ENCODE data around the gene RARRES2.
A peak's percentile ranks its signal among the peaks of the same experiment; 100 is the strongest.

Gene RARRES2

GRCh38 chr7:150361402-150361801 is 20.0 kb upstream of the RARRES2 start:
- DNase-seq (ENCODE audit: low spot score): no peak

- DNase-seq (ENCODE audit: low spot score): no peak
These were observed 19.1 kb upstream of the RARRES2 start for GRCh38 chr7:150360363-150361058.

GRCh38 chr7:150359622-150360362 is 18.4 kb upstream of the RARRES2 start:
- DNase-seq (ENCODE audit: low spot score): no peak

- DNase-seq (ENCODE audit: low spot score): no peak
These were observed 17.7 kb upstream of the RARRES2 start for GRCh38 chr7:150358988-150359621.

GRCh38 chr7:150358433-150358832 is 17.0 kb upstream of the RARRES2 start:
- no peak for DNase-seq (ENCODE audit: low spot score)

GRCh38 chr7:150357771-150358427 is 16.5 kb upstream of the RARRES2 start:
- no peak for DNase-seq (ENCODE audit: low spot score)

GRCh38 chr7:150357270-150357669 is 15.8 kb upstream of the RARRES2 start:
- DNase-seq (ENCODE audit: low spot score): no peak

- DNase-seq (ENCODE audit: low spot score): peak; percentile 42
These were observed 15.0 kb upstream of the RARRES2 start for GRCh38 chr7:150356265-150356897.

GRCh38 chr7:150355666-150356059 is 14.2 kb upstream of the RARRES2 start:
- no peak for DNase-seq (ENCODE audit: low spot score)

- DNase-seq (ENCODE audit: low spot score): no peak
These were observed 10.3 kb upstream of the RARRES2 start for GRCh38 chr7:150351587-150352194.

- no peak for DNase-seq (ENCODE audit: low spot score)
These were observed 5.5 kb upstream of the RARRES2 start for GRCh38 chr7:150346922-150347321.

- no peak for DNase-seq (ENCODE audit: low spot score)
These were observed 3.6 kb upstream of the RARRES2 start for GRCh38 chr7:150345012-150345411.

GRCh38 chr7:150344299-150344698 is 2.9 kb upstream of the RARRES2 start:
- DNase-seq (ENCODE audit: low spot score): no peak

- no peak for DNase-seq (ENCODE audit: low spot score)
These were observed 1.8 kb upstream of the RARRES2 start for GRCh38 chr7:150343225-150343624.

GRCh38 chr7:150342121-150342408 is 636 bp upstream of the RARRES2 start:
- no peak for DNase-seq (ENCODE audit: low spot score)

- DNase-seq (ENCODE audit: low spot score): no peak
These were observed 560 bp downstream of the RARRES2 start for GRCh38 chr7:150340875-150341262.

- DNase-seq (ENCODE audit: low spot score): no peak
These were observed 1.2 kb downstream of the RARRES2 start for GRCh38 chr7:150340024-150340749.

GRCh38 chr7:150339409-150339809 is 2.0 kb downstream of the RARRES2 start:
- no peak for DNase-seq (ENCODE audit: low spot score)

GRCh38 chr7:150338166-150338829 is 3.1 kb downstream of the RARRES2 start:
- no peak for DNase-seq (ENCODE audit: low spot score)

- no peak for DNase-seq (ENCODE audit: low spot score)
These were observed 3.8 kb downstream of the RARRES2 start for GRCh38 chr7:150337659-150338081.

- DNase-seq (ENCODE audit: low spot score): no peak
These were observed 4.2 kb downstream of the RARRES2 start for GRCh38 chr7:150337179-150337578.

Data from hematopoietic multipotent progenitor cell treated with erythropoietin and hydrocortisone succinate and interleukin-3 and kit ligand, for 15 days (in vitro differentiated cells).